ENCODE results near the gene LDB2. TPM values are rescaled to one million over a fixed set of nuclear protein-coding genes. Genes with fewer than 3 reads are reported as not detected.
"Not testable (repeated sequence)": the region's sequence is repeated elsewhere in the genome, so short reads cannot be mapped to it uniquely, and the experiment has no call there.

Gene LDB2
- total RNA-seq, 1 experiment from 2014 or later, result not detected

GRCh38 chr4:16524406-16524805 lies 374.0 kb downstream of the LDB2 start:
- Histone ChIP-seq H4K20me1 (ENCODE audit: low read length) (no peaks in the 10 kb centered on the region), H3K27me3 (ENCODE audit: low read length) (no peaks in the 10 kb centered on the region), H3K79me2 (ENCODE audit: low read length) (no peaks in the 10 kb centered on the region), H3K27ac (ENCODE audit: low read length) (no peak overlapping the region), H2AFZ (ENCODE audit: low read length) (no peak overlapping the region), H3K36me3 (ENCODE audit: low read depth, low read length) (no peaks in the 10 kb centered on the region), H3K4me3 (ENCODE audit: low read length) (no peak overlapping the region), H3K9me3 (ENCODE audit: low read length) (no peaks in the 10 kb centered on the region), H3F3A (ENCODE audit: low read length, unreplicated experiment) (no peaks in the 10 kb centered on the region), H3K4me2 (ENCODE audit: low read length) (no peak overlapping the region), H3K9ac (ENCODE audit: low read length) (no peak overlapping the region), H3K4me1 (ENCODE audit: insufficient read depth, low read length) (no peaks in the 10 kb centered on the region), H3K9me2 (replicated peaks; ENCODE audit: low read length) (no peaks in the 10 kb centered on the region)
- DNase-seq (no peak), ATAC-seq (no peak)
- BruUV-seq (replicated peaks), result no TSS peak
- intact Hi-C loops (cut with micrococcal nuclease), result no loop called here
- CTCF ChIA-PET, result no interaction called here
- TF ChIP-seq EZH2phosphoT487 (IDR thresholded peaks at IDR 0.05; ENCODE audit: borderline replicate concordance, low read length) (no peak), CTCF (conservative IDR thresholded peaks at IDR 0.05; ENCODE audit: low read depth, low read length) (no peak), EZH2 (IDR thresholded peaks at IDR 0.05; ENCODE audit: low read length, unreplicated experiment) (no peak)
- POLR2A ChIA-PET (ENCODE audit: unreplicated experiment), result no interaction called here

- H3K4me3 ChIP-seq (ENCODE audit: low read length); H2AFZ ChIP-seq (ENCODE audit: low read length); CTCF ChIA-PET; intact Hi-C loops (cut with micrococcal nuclease); H4K20me1 ChIP-seq (ENCODE audit: low read length); H3K4me1 ChIP-seq (ENCODE audit: insufficient read depth, low read length); H3K4me2 ChIP-seq (ENCODE audit: low read length); DNase-seq; BruUV-seq (replicated peaks); H3K9me3 ChIP-seq (ENCODE audit: low read length); H3K9ac ChIP-seq (ENCODE audit: low read length); H3K9me2 ChIP-seq (replicated peaks; ENCODE audit: low read length); H3K79me2 ChIP-seq (ENCODE audit: low read length); H3K36me3 ChIP-seq (ENCODE audit: low read depth, low read length); POLR2A ChIA-PET (ENCODE audit: unreplicated experiment); H3K27ac ChIP-seq (ENCODE audit: low read length); H3F3A ChIP-seq (ENCODE audit: low read length, unreplicated experiment); H3K27me3 ChIP-seq (ENCODE audit: low read length); ATAC-seq: not testable (repeated sequence)
These were observed 374.9 kb downstream of the LDB2 start for GRCh38 chr4:16523526-16523925.

GRCh38 chr4:16521156-16521915 lies 377.1 kb downstream of the LDB2 start:
- Histone ChIP-seq H3K9me3 (ENCODE audit: low read length) (no peaks in the 10 kb centered on the region), H3K4me1 (ENCODE audit: insufficient read depth, low read length) (no peaks in the 10 kb centered on the region), H3K27ac (ENCODE audit: low read length) (no peak overlapping the region), H4K20me1 (ENCODE audit: low read length) (no peaks in the 10 kb centered on the region), H3K4me3 (ENCODE audit: low read length) (no peak overlapping the region), H2AFZ (ENCODE audit: low read length) (no peak overlapping the region), H3K9me2 (replicated peaks; ENCODE audit: low read length) (no peaks in the 10 kb centered on the region), H3K79me2 (ENCODE audit: low read length) (no peaks in the 10 kb centered on the region), H3K4me2 (ENCODE audit: low read length) (no peak overlapping the region), H3K36me3 (ENCODE audit: low read depth, low read length) (no peaks in the 10 kb centered on the region), H3K27me3 (ENCODE audit: low read length) (no peaks in the 10 kb centered on the region), H3F3A (ENCODE audit: low read length, unreplicated experiment) (no peaks in the 10 kb centered on the region), H3K9ac (ENCODE audit: low read length) (no peak overlapping the region)
- ATAC-seq (no peak), DNase-seq (no peak)
- POLR2A ChIA-PET (ENCODE audit: unreplicated experiment), result no interaction called here
- intact Hi-C loops (cut with micrococcal nuclease), result no loop called here
- CTCF ChIA-PET, result no interaction called here
- BruUV-seq (replicated peaks), result no TSS peak
- TF ChIP-seq EZH2 (IDR thresholded peaks at IDR 0.05; ENCODE audit: low read length, unreplicated experiment), result no peak
- TF ChIP-seq CTCF (conservative IDR thresholded peaks at IDR 0.05; ENCODE audit: low read depth, low read length), result no peak
- no peak for TF ChIP-seq EZH2phosphoT487 (IDR thresholded peaks at IDR 0.05; ENCODE audit: borderline replicate concordance, low read length)

Measured in PC-3 (cell line).